HK-2 (cell line): ENCODE data around the gene NOP56.

ENCODE experiments used
- DNase-seq: peaks from one replicate; pipeline ENCODE4 v3.0.0-alpha.2; 2018; ENCODE audit not compliant: unreplicated experiment

NOP56 gene

DNA sequence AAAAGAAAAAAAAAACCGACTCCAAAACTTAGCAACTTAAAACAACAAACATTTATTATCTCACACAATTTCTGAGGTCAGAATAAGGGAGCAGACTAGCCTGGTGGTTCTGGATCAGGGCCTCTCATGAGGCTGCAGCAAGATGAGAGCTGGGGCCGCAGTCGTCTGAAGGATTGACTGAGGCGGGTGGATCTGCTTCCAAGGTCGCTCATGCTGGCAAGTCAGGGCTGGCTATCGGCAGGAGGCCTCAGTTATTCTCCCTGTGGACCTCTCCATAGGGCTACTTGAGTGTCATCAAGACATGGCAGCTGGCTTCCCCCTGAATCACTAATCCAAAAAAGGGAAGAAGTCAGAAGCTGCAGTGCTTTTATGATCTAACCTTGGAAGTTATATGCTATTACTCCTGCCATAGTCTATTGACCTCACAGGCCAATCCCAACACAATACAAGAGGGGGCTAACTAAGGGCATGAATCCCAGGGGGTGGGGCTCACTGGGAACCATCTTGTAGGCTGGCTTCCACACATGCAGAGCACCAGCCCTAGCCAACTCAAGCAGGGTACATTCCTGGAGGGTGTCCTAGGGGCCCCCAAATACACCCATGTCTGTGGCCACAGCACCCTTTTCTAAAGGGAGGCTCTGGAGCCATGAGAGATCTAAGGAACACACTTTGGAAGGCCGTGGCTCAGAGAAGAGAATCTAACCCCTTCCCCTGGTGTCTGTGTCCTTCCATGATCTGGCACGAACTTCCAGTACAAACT lies 51.5 kb downstream of the NOP56 start:
- no peak for DNase-seq

GRCh38 chr20:2705931-2706645 lies 53.7 kb downstream of the NOP56 start:
- no peak for DNase-seq

GRCh38 chr20:2706688-2707352 lies 54.4 kb downstream of the NOP56 start:
- DNase-seq: no peak

GRCh38 chr20:2707353-2708072 lies 55.1 kb downstream of the NOP56 start:
- no peak for DNase-seq
